Urothelium cell line (cell line): ENCODE measurements around the gene PIK3CG.
A peak's percentile ranks its signal among the peaks of the same experiment; 100 is the strongest.

Source experiments
- DNase-seq: peaks from one replicate; pipeline ENCODE4 v3.0.0; 2011; ENCODE audit warnings: low spot score, mixed read lengths
- FAIRE-seq: peaks from 2 replicates; lab custom pipeline; 2011; peaks lifted over from hg19 to GRCh38; lab: Jason Lieb, UNC

Gene PIK3CG

GRCh38 chr7:106855540-106856132 is 9.4 kb upstream of the PIK3CG start:
- no peak for FAIRE-seq
- DNase-seq: no peak

- peak; percentile 55 for DNase-seq
Measured at GRCh38 chr7:106858618-106859532, 6.2 kb upstream of the PIK3CG start.

GRCh38 chr7:106862317-106863089 is 2.6 kb upstream of the PIK3CG start:
- DNase-seq (no peak), FAIRE-seq (no peak)

More at GRCh38 chr7:106858618-106859532, 6.2 kb upstream of the PIK3CG start:
- no peak for FAIRE-seq

DNA sequence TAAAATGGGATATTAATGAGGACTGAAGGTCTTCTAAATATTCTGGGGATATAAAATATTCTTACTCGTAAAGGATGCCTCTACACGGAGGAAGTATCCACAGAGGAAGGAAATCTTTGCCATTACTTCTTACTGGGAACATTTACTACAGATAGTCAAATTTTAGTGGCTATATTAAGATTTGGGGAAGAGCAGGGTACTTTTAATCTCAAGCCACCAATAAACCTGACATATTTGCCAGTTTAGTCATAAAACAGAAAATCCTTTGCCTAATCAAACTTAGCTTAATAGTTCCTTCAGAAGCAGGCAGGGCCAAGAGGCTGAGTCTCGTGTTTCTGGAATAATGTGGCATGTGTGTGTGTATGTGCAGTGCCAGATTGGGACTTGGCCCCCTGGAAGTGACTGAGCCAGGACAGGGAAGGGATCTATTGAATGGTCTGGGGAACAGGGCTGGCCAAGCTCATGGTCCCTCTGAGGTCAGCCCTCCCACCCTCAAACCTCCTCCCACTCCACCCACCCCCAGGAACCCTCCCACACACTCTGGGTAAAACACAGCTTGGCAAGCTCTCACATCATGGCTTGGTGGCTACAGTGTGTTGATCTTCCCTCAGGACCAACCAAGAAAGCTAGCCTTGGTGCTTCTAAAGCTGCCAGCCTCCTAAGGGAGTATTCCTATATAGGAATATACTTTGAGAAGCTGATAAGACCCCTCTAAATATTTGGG is 1.6 kb upstream of the PIK3CG start:
- DNase-seq (no peak), FAIRE-seq (no peak)

- FAIRE-seq: no peak
- no peak for DNase-seq
Measured at GRCh38 chr7:106864298-106865081, 592 bp upstream of the PIK3CG start.

DNA sequence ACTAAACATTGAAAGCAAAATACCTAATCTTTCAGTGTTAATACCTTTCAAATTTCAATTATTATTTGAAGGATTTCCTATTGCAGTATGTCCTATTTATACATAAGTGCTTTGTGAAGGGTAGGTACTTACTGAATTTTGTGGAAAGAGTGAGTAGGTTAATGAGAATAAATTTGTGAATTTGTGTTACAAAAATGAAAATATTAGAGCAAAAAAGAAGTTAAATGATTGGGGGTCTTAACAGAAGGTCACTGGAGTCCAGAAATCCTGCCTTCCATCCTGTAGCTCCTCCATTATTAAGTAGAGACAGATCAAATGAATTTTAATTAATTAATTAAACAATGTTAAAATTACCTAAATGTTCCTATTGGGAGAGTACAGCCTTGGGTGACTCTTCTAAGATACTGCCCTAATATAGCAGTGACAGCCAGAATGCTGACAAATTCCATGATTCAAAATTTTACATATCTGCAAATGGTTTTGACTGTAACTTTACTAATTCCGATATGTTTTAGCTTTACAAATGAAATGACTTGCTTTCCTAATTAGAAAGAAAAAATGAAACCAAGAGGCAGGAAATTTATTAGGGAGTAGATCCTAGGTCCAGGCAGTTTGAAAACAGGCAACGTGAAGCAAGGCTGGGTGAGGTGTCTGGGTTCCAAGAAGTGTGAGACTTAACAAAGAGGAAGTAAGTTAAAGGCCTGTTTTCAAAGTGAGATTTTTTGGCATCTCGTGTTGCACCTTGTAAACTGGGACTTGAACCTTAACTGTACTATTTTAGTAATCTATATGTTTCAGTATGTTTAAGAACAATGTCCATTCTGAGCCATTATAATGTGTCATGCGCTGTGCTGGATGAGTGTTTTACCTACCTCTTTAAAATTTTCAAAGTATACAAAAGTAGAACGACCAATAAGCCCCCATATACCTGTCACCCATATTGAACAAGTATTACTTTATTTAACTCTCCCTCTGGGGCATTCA is 1.5 kb downstream of the PIK3CG start:
- no peak for FAIRE-seq
- no peak for DNase-seq

DNA sequence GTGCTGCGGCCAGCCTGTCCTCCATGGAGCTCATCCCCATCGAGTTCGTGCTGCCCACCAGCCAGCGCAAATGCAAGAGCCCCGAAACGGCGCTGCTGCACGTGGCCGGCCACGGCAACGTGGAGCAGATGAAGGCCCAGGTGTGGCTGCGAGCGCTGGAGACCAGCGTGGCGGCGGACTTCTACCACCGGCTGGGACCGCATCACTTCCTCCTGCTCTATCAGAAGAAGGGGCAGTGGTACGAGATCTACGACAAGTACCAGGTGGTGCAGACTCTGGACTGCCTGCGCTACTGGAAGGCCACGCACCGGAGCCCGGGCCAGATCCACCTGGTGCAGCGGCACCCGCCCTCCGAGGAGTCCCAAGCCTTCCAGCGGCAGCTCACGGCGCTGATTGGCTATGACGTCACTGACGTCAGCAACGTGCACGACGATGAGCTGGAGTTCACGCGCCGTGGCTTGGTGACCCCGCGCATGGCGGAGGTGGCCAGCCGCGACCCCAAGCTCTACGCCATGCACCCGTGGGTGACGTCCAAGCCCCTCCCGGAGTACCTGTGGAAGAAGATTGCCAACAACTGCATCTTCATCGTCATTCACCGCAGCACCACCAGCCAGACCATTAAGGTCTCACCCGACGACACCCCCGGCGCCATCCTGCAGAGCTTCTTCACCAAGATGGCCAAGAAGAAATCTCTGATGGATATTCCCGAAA is 2.7 kb downstream of the PIK3CG start:
- FAIRE-seq (no peak), DNase-seq (no peak)

DNA sequence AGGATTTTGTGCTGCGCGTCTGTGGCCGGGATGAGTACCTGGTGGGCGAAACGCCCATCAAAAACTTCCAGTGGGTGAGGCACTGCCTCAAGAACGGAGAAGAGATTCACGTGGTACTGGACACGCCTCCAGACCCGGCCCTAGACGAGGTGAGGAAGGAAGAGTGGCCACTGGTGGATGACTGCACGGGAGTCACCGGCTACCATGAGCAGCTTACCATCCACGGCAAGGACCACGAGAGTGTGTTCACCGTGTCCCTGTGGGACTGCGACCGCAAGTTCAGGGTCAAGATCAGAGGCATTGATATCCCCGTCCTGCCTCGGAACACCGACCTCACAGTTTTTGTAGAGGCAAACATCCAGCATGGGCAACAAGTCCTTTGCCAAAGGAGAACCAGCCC is 3.3 kb downstream of the PIK3CG start:
- no peak for FAIRE-seq

DNA sequence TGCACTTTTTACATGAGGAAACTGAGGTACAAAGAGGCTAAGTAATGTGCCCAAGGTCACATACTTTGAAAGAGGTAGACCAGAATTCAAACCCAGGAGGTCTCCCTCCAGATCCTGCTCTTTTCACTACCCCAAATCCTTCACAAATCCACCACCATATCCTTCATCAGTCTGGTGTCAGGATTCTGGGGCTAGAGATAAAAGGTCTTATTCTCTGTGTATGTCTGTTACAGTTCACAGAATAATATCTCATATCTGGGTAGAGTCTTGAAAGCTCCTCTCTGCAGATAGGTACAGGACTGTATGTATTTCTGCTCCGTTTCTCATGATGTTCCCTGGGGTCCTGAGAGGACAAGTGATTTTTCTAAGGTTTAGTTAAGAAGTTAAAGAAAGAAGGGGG is 4.9 kb downstream of the PIK3CG start:
- DNase-seq (no peak), FAIRE-seq (no peak)

More for the DNA sequence above, 3.3 kb downstream of the PIK3CG start:
- DNase-seq: no peak

- no peak for DNase-seq
- FAIRE-seq: no peak
Measured at GRCh38 chr7:106870528-106870927, 5.4 kb downstream of the PIK3CG start.

DNA sequence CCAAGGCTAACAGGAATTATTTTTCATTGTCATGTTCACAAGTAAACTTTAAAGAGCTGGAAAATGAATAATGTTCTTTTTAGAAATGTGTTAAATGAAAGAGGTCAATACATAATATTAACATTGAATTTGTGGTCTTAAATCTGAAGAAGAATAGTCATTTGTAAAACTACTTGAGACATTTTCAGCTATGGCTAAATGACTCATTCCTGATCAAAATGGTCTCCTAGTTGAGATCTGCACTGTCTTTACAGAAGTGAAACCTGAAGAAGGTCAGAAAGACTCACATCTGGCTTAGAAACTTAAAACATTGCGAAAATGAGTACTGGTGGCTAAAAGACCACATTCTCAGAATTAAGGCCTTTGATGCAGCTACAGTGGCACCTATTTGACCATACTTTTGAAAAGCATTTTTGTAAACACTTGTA is 5.9 kb downstream of the PIK3CG start:
- DNase-seq (no peak), FAIRE-seq (no peak)

DNA sequence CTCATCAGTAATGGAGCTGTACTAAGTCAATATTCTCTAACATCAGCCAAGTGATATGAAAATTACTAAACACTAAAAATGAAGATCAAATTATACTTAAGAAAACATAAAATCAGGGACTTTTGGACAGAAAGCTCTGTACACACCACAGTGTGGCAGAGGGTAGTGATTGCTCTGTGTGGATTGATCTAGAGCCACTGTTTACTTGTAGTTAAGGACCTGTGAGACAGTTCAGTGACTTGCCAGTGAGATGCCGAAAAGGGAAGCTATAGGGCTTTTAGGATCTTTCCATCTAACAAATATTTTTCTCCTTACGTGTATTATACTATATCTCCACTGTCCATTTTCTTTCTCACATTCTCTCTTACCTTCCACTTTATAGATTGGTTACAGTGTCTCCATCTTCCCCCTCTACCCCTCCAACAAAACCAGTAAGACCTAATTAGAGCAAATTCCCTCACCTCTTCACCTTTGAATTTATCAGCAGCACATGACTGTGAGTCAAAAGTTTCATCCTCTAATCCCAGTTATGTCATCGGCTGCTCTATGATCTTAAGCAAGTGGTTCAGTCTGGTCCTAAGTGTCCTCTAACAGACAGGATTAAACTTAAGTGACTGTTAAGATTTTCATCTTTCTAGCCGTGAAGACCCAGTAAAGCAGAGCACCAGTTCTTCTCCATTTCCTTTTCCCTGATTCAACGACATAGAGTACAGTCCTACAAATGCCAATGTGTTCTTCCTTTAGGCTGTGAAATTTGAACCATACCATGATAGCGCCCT is 6.9 kb downstream of the PIK3CG start:
- no peak for FAIRE-seq
- no peak for DNase-seq

GRCh38 chr7:106872763-106873162 is 7.7 kb downstream of the PIK3CG start:
- FAIRE-seq (no peak), DNase-seq (no peak)

DNA sequence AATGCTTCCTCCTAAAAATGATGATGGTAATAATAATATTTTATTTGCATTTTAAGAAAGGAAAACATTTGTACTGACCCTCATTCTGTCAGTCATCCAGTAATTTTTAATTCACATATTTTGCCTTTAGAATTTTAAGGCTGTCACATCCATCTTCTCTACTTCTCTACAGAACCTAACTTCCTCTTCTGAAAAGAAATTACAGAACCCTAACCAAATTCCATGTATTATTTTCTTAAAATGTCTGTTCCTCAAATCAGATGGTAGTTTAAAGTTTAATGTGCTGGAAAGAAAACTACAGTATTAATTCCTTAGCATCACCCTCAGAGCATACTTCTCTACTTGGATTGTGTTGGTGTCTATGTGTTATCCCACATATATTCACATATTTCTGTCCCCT is 9.0 kb downstream of the PIK3CG start:
- DNase-seq: no peak
- no peak for FAIRE-seq

GRCh38 chr7:106875508-106875907 is 10.4 kb downstream of the PIK3CG start:
- FAIRE-seq (no peak), DNase-seq (no peak)

GRCh38 chr7:106878748-106879439 is 13.8 kb downstream of the PIK3CG start:
- DNase-seq: no peak
- no peak for FAIRE-seq

DNA sequence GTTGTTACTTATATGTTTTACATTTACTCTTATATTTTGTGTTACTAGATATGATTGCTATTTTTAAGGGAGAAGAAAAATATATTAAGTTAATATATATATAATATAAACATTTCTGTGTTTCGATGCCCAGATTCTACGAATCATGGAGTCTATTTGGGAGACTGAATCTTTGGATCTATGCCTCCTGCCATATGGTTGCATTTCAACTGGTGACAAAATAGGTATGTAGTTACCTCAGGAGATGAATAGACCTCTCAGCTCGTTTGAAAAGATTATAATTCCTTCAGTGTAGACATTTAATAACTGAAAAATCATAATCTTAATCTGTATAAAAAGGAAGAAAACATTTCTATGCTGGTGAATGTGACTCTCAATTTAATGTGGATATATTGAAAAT is 16.9 kb downstream of the PIK3CG start:
- DNase-seq (no peak), FAIRE-seq (no peak)
